ENCODE data around the gene PAPSS1.

DNA sequence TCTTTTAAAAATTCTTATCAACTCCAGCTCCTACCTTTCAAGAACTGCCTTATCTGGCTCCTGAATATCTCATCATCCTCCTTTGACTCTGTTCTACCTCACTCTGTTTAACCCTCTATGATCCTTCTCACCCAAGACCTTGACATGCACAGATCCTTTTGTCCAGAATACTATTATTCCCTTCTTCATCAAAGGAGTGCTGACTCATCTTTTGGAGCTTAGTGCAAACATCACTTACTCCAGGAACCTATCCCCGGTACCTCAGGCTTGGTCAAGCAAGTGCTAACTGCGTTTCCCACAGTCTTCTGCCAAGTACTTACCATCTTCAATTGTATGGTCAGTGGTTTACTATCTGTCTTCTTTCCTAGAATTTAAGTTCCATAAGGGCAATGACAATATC is 96.0 kb downstream of the PAPSS1 start:
- no peak for TF ChIP-seq GABPA (IDR thresholded peaks at IDR 0.05; ENCODE audit: low read depth)
- no peak for TF ChIP-seq CTCF (IDR thresholded peaks at IDR 0.05; ENCODE audit: insufficient read depth, low read length)
- TF ChIP-seq POLR2AphosphoS5 (IDR thresholded peaks at IDR 0.05; ENCODE audit: low read depth): no peak
- TF ChIP-seq REST (IDR thresholded peaks at IDR 0.05; ENCODE audit: insufficient replicate concordance, low read depth): no peak
- TF ChIP-seq SPI1 (IDR thresholded peaks at IDR 0.05; ENCODE audit: borderline replicate concordance, low read depth): no peak
